ENCODE data around the gene TMEM50B. TPM values are rescaled to one million over a fixed set of nuclear protein-coding genes. Genes with fewer than 3 reads are reported as not detected.
"Not testable (repeated sequence)": the region's sequence is repeated elsewhere in the genome, so short reads cannot be mapped to it uniquely, and the experiment has no call there.

The TMEM50B gene
- total RNA-seq: 40.6 TPM

GRCh38 chr21:33479679-33480480 is at the start of gene TMEM50B:
Gene TMEM50B, minus strand, starts transcription at chr21:33479974. Its CDS starts 11,089 bp downstream, at chr21:33468885.
- peak; percentile 98 for DNase-seq

GRCh38 chr21:33522953-33523349 is 43.2 kb upstream of the TMEM50B start:
- no peak for DNase-seq

- no peak for DNase-seq
These were observed 42.7 kb upstream of the TMEM50B start for GRCh38 chr21:33522297-33522952.

GRCh38 chr21:33518899-33519298 is 39.1 kb upstream of the TMEM50B start:
- no peak for DNase-seq

GRCh38 chr21:33514229-33514628 is 34.5 kb upstream of the TMEM50B start:
- DNase-seq: no peak

- DNase-seq: no peak
These were observed 32.7 kb upstream of the TMEM50B start for GRCh38 chr21:33512481-33512880.

GRCh38 chr21:33511639-33512038 is 31.9 kb upstream of the TMEM50B start:
- no peak for DNase-seq

- DNase-seq: peak; percentile 2
These were observed 31.1 kb upstream of the TMEM50B start for GRCh38 chr21:33510826-33511225.

GRCh38 chr21:33507003-33507402 is 27.2 kb upstream of the TMEM50B start:
- DNase-seq: not testable (repeated sequence)

- DNase-seq: no peak
These were observed 26.1 kb upstream of the TMEM50B start for GRCh38 chr21:33505833-33506232.

GRCh38 chr21:33496345-33496744 is 16.6 kb upstream of the TMEM50B start:
- DNase-seq: no peak

GRCh38 chr21:33495743-33496142 is 16.0 kb upstream of the TMEM50B start:
- no peak for DNase-seq

- DNase-seq: no peak
These were observed 14.0 kb upstream of the TMEM50B start for GRCh38 chr21:33493756-33494155.

GRCh38 chr21:33492571-33492970 is 12.8 kb upstream of the TMEM50B start:
- DNase-seq: no peak

- peak; percentile 98 for DNase-seq
These were observed 11.8 kb upstream of the TMEM50B start, which contains the start of gene DNAJC28 for GRCh38 chr21:33491373-33492102. Gene DNAJC28, minus strand, starts transcription at chr21:33491716. Its CDS starts 2,323 bp downstream, at chr21:33489393.

- DNase-seq: no peak
These were observed 11.2 kb upstream of the TMEM50B start for GRCh38 chr21:33490991-33491372.

- DNase-seq: no peak
These were observed 9.2 kb upstream of the TMEM50B start for GRCh38 chr21:33488936-33489335.

- DNase-seq: no peak
These were observed 8.2 kb upstream of the TMEM50B start for GRCh38 chr21:33487996-33488395.

GRCh38 chr21:33481314-33481943 is 1.7 kb upstream of the TMEM50B start:
- no peak for DNase-seq

GRCh38 chr21:33480481-33481103 is 818 bp upstream of the TMEM50B start:
- no peak for DNase-seq

- peak; percentile 45 for DNase-seq
These were observed 667 bp downstream of the TMEM50B start for GRCh38 chr21:33478935-33479678.
